GM23338 (cell line): ENCODE data around the gene ZBTB12. TPM values are rescaled to one million over a fixed set of nuclear protein-coding genes. Genes with fewer than 3 reads are reported as not detected.

Experiments
- ATAC-seq: fragments of 200-7000 bp; cut with Tn5 transposase; 3 replicates; pipeline ENCODE4 v1.9.1; 2020
- DNase-seq: peaks from one replicate; pipeline ENCODE4 v3.0.0-alpha.2; 2015; ENCODE audit warnings: low spot score
- H2AFZ ChIP-seq: fragments of 200-600 bp; sonication (generic); 2 replicates; pipeline ENCODE4 v1.8.0; 2016; ENCODE audit warnings: antibody characterized with exemption, mild to moderate bottlenecking, moderate library complexity
- H3F3A ChIP-seq: fragments of 200-600 bp; sonication (generic); replicated peaks from 2 replicates; pipeline ENCODE4 v1.8.0; 2017; ENCODE audit warnings: antibody characterized with exemption, mixed run types, low read depth
- H3K27ac ChIP-seq: fragments of 200-600 bp; sonication (generic); 2 replicates; pipeline ENCODE4 v1.6.1; 2016; ENCODE audit warnings: low read depth
- H3K27me3 ChIP-seq: fragments of 200-600 bp; sonication (generic); 2 replicates; pipeline ENCODE4 v1.8.0; 2016; ENCODE audit warnings: mild to moderate bottlenecking, mixed run types, moderate library complexity; ENCODE audit not compliant: insufficient read depth
- H3K36me3 ChIP-seq: fragments of 200-600 bp; sonication (generic); 2 replicates; pipeline ENCODE4 v1.8.0; 2016; ENCODE audit warnings: mild to moderate bottlenecking; ENCODE audit not compliant: insufficient read depth
- H3K4me1 ChIP-seq: fragments of 200-600 bp; sonication (generic); 2 replicates; pipeline ENCODE4 v1.8.0; 2016; ENCODE audit warnings: mild to moderate bottlenecking, moderate library complexity; ENCODE audit not compliant: insufficient read depth
- H3K4me2 ChIP-seq: fragments of 200-600 bp; sonication (generic); 2 replicates; pipeline ENCODE4 v1.7.1; 2017; ENCODE audit warnings: mixed run types
- H3K4me3 ChIP-seq: fragments of 200-600 bp; sonication (generic); 2 replicates; pipeline ENCODE4 v1.6.1; 2016; ENCODE audit warnings: mixed run types
- H3K79me2 ChIP-seq: fragments of 200-600 bp; sonication (generic); replicated peaks from 2 replicates; pipeline ENCODE4 v1.8.0; 2017; ENCODE audit warnings: mild to moderate bottlenecking; ENCODE audit not compliant: insufficient read depth
- H3K9me2 ChIP-seq: fragments of 200-600 bp; sonication (generic); 2 replicates; pipeline ENCODE4 v1.8.0; 2017; ENCODE audit not compliant: insufficient read depth
- H4K20me1 ChIP-seq: fragments of 200-600 bp; sonication (generic); replicated peaks from 2 replicates; pipeline ENCODE4 v1.8.0; 2017; ENCODE audit warnings: mild to moderate bottlenecking; ENCODE audit not compliant: insufficient read depth
- H3K27ac Mint-ChIP-seq: 2 replicates; pipeline ENCODE4 v1.8.0; 2020; ENCODE audit warnings: inconsistent platforms, mild to moderate bottlenecking, moderate library complexity, mixed read lengths
- H3K27me3 Mint-ChIP-seq: 3 replicates; pipeline ENCODE4 v1.8.0; 2022; ENCODE audit warnings: low read depth, mild to moderate bottlenecking, moderate library complexity, mixed read lengths, inconsistent platforms; ENCODE audit not compliant: insufficient read depth, poor library complexity
- H3K36me3 Mint-ChIP-seq: 3 replicates; pipeline ENCODE4 v1.8.0; 2021; ENCODE audit warnings: low read depth, mild to moderate bottlenecking, inconsistent platforms, moderate library complexity, mixed read lengths
- H3K4me1 Mint-ChIP-seq: 3 replicates; pipeline ENCODE4 v1.8.0; 2020; ENCODE audit warnings: mild to moderate bottlenecking, inconsistent platforms, mixed read lengths
- H3K4me3 Mint-ChIP-seq: 3 replicates; pipeline ENCODE4 v1.8.0; 2021; ENCODE audit warnings: moderate library complexity, mild to moderate bottlenecking, inconsistent platforms, mixed read lengths
- H3K9me3 Mint-ChIP-seq: 3 replicates; pipeline ENCODE4 v1.8.0; 2020; ENCODE audit warnings: moderate library complexity, mild to moderate bottlenecking, inconsistent platforms, mixed read lengths
- ETS1 ChIP-seq: IDR thresholded peaks from 2 replicates; pipeline ENCODE4 v1.6.1; 2016; ENCODE audit warnings: antibody characterized with exemption
- JUNB ChIP-seq: IDR thresholded peaks from one replicate; pipeline ENCODE4 v1.6.1; 2016; ENCODE audit warnings: antibody characterized with exemption; ENCODE audit not compliant: unreplicated experiment
- POLR2AphosphoS5 ChIP-seq: IDR thresholded peaks from 2 replicates; pipeline ENCODE4 v1.6.1; 2016; ENCODE audit warnings: antibody characterized with exemption, low read depth
- ZNF114 ChIP-seq: fragments of 250-450 bp; sonication (Bioruptor Pico); IDR thresholded peaks from 2 replicates; pipeline ENCODE4 v1.5.0; 2020; ENCODE audit warnings: mild to moderate bottlenecking, moderate library complexity
- ZNF462 ChIP-seq: fragments of 250-450 bp; sonication (Bioruptor Pico); IDR thresholded peaks from 2 replicates; pipeline ENCODE4 v1.5.0; 2020; ENCODE audit warnings: mild to moderate bottlenecking, moderate library complexity
- polyA plus RNA-seq: library from polyadenylated mRNA; unstranded; fragments of >200 nt; fragmentation: Nextera tagmentation; extraction: Ambion mirVana; gene quantifications from 2 replicates; pipeline ENCODE4 v1.2.1, GENCODE V29; 2016
- total RNA-seq: library from RNA; depleted of rRNA; stranded (reverse); fragments of >200 nt; shearing (Covaris generic); gene quantifications from 2 replicates; pipeline ENCODE4 v1.2.3, GENCODE V29; 2014
- TF ChIP-seq, protein P1 (sequence below): IDR thresholded peaks from one replicate; pipeline ENCODE4 v1.6.1; 2018; ENCODE audit warnings: antibody characterized with exemption; ENCODE audit not compliant: unreplicated experiment

Gene ZBTB12
- total and polyA plus RNA-seq, 2 experiments from 2014 or later: 0.18 to 14.4 TPM

DNA sequence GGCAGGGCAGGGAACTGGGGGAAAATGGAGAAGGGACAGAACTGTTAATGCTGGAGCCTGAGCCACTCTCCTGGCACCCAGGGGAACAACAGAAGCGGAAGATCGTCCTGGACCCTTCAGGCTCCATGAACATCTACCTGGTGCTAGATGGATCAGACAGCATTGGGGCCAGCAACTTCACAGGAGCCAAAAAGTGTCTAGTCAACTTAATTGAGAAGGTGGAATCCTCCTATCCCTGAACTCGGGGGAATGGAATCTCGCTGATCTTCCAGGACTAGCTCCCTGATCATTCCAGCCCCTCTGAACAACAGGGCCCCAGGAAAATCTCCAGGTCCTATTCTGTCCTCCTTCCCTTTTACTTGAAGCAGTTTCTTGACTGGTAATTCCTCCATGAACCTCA lies 46.0 kb upstream of the ZBTB12 start (continued):
- TF ChIP-seq ZNF462 (CRISPR knock-in tag) (no peak), ZNF114 (CRISPR knock-in tag) (no peak), JUNB (no peak)

DNA sequence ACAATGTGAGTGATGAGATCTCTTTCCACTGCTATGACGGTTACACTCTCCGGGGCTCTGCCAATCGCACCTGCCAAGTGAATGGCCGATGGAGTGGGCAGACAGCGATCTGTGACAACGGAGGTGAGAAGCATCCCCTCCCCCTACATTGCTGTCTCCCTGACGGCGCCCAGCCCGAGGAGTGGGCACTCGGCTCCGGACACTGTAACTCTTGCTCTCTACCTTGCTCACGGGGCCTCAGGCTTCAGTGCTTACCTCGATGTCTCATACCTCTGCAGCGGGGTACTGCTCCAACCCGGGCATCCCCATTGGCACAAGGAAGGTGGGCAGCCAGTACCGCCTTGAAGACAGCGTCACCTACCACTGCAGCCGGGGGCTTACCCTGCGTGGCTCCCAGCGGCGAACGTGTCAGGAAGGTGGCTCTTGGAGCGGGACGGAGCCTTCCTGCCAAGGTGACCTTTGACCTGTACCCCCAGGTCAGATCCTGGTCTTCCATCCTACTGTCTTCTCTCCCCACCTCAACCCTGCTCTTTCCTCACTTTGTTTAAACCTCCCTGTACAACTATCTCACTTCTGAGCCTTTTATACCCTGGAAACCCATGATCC lies 45.3 kb upstream of the ZBTB12 start:
- no peak overlapping the region for H2AFZ ChIP-seq
- Mint-ChIP-seq H3K4me1 (no peaks in the 10 kb centered on the region; the same call in 1 of the 3 replicates), H3K27ac (no peak overlapping the region), H3K36me3 (peaks cover 3% of the 10 kb centered on the region), H3K9me3 (peaks cover 3% of the 10 kb centered on the region; the same call in 1 of the 3 replicates), H3K27me3 (peaks cover 26% of the 10 kb centered on the region), H3K4me3 (no peak overlapping the region)
- no peaks in the 10 kb centered on the region for H3K4me1 ChIP-seq
- no peak overlapping the region for H3K4me2 ChIP-seq
- DNase-seq (no peak), ATAC-seq (no peak)
- no peaks in the 10 kb centered on the region for H3K79me2 ChIP-seq
- no peak overlapping the region for H3K27ac ChIP-seq
- H3F3A ChIP-seq: no peaks in the 10 kb centered on the region
- H3K4me3 ChIP-seq: no peak overlapping the region
- peaks cover 6% of the 10 kb centered on the region; the same call in 1 of the 2 replicates for H3K36me3 ChIP-seq
- H3K9me2 ChIP-seq: no peaks in the 10 kb centered on the region
- no peaks in the 10 kb centered on the region for H4K20me1 ChIP-seq
- no peaks in the 10 kb centered on the region for H3K27me3 ChIP-seq
- TF ChIP-seq JUNB (no peak), ZNF114 (CRISPR knock-in tag) (no peak), ETS1 (no peak), POLR2AphosphoS5 (no peak)
- TF ChIP-seq, protein P1, sequence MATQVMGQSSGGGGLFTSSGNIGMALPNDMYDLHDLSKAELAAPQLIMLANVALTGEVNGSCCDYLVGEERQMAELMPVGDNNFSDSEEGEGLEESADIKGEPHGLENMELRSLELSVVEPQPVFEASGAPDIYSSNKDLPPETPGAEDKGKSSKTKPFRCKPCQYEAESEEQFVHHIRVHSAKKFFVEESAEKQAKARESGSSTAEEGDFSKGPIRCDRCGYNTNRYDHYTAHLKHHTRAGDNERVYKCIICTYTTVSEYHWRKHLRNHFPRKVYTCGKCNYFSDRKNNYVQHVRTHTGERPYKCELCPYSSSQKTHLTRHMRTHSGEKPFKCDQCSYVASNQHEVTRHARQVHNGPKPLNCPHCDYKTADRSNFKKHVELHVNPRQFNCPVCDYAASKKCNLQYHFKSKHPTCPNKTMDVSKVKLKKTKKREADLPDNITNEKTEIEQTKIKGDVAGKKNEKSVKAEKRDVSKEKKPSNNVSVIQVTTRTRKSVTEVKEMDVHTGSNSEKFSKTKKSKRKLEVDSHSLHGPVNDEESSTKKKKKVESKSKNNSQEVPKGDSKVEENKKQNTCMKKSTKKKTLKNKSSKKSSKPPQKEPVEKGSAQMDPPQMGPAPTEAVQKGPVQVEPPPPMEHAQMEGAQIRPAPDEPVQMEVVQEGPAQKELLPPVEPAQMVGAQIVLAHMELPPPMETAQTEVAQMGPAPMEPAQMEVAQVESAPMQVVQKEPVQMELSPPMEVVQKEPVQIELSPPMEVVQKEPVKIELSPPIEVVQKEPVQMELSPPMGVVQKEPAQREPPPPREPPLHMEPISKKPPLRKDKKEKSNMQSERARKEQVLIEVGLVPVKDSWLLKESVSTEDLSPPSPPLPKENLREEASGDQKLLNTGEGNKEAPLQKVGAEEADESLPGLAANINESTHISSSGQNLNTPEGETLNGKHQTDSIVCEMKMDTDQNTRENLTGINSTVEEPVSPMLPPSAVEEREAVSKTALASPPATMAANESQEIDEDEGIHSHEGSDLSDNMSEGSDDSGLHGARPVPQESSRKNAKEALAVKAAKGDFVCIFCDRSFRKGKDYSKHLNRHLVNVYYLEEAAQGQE: no peak
